ENCODE measurements around the gene SOX5.

DNA sequence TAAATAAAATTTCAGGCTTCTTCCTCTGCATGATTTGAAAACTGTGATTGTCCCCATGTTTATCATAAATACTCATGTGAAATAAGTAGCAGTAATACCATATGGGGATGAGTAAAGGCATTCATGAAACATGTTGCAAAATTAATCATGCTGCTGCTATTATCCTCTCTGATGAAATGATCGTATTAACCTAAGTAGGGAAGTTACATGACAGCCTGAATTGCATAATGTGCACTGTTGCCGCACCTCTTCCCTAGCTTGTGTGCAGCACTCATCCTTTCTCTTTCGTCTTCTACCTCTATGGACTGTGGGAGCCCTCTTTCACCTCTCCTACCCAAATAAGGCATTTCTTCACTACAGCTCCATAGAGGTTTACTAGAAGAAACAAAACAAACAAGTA, 367.6 kb downstream of the SOX5 start:
- no peak for TF ChIP-seq EZH2phosphoT487 (IDR thresholded peaks at IDR 0.05; ENCODE audit: borderline replicate concordance, low read depth)
- TF ChIP-seq, protein P1, sequence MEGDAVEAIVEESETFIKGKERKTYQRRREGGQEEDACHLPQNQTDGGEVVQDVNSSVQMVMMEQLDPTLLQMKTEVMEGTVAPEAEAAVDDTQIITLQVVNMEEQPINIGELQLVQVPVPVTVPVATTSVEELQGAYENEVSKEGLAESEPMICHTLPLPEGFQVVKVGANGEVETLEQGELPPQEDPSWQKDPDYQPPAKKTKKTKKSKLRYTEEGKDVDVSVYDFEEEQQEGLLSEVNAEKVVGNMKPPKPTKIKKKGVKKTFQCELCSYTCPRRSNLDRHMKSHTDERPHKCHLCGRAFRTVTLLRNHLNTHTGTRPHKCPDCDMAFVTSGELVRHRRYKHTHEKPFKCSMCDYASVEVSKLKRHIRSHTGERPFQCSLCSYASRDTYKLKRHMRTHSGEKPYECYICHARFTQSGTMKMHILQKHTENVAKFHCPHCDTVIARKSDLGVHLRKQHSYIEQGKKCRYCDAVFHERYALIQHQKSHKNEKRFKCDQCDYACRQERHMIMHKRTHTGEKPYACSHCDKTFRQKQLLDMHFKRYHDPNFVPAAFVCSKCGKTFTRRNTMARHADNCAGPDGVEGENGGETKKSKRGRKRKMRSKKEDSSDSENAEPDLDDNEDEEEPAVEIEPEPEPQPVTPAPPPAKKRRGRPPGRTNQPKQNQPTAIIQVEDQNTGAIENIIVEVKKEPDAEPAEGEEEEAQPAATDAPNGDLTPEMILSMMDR (IDR thresholded peaks at IDR 0.05), result no peak
- TF ChIP-seq RAD21 (IDR thresholded peaks at IDR 0.05; ENCODE audit: low read length), result no peak
- no peak for TF ChIP-seq SMC3 (IDR thresholded peaks at IDR 0.05; ENCODE audit: low read depth, low read length)
- no peak for TF ChIP-seq EP300 (IDR thresholded peaks at IDR 0.05; ENCODE audit: borderline replicate concordance in 1 of 2, low read depth in 1 of 2, low read length in 1 of 2)
- TF ChIP-seq RFX5 (IDR thresholded peaks at IDR 0.05; ENCODE audit: low read length), result no peak
- TF ChIP-seq ELF1 (IDR thresholded peaks at IDR 0.05), result no peak

Data from SK-N-SH (cell line).